ENCODE measurements around the gene GRID2.
"Not testable (repeated sequence)": the region's sequence is repeated elsewhere in the genome, so short reads cannot be mapped to it uniquely, and the experiment has no call there.

The GRID2 gene

DNA sequence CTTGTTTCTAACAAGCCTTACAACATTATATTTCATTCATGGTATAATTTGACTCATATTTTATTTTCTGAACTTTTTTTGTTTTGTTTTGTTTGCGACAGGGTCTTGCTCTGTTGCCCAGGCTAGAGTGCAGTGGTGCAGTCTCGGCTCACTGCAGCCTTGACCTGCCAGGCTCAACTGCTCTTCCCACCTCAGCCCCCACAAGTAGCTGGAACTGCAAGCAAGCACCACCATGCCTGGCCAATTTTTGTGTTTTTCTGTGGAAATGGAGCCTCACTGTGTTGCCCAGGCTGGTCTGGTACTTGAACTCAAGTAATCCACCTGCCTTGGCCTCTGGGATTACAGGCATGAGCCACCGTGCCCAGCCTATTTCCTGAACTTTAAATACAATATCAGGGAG is 42.5 kb downstream of the GRID2 start:
- Histone ChIP-seq H3K36me3 (ENCODE audit: control insufficient read depth, insufficient read depth, low read length) (no peaks in the 10 kb centered on the region), H3K27me3 (ENCODE audit: control insufficient read depth, insufficient read depth, low read length) (no peaks in the 10 kb centered on the region), H3K9me3 (ENCODE audit: control insufficient read depth, insufficient read depth, low read length) (no peaks in the 10 kb centered on the region), H3K27ac (ENCODE audit: low read length) (no peak overlapping the region), H3K4me3 (ENCODE audit: low read length) (no peak overlapping the region), H3K4me1 (ENCODE audit: control insufficient read depth, insufficient read depth, low read length) (no peaks in the 10 kb centered on the region)
- WGBS (ENCODE audit: insufficient coverage, insufficient read length) = no CpG with 5 or more reads among the region's 3 CpGs
- no peak for DNase-seq (ENCODE audit: low read depth, low spot score)

DNA sequence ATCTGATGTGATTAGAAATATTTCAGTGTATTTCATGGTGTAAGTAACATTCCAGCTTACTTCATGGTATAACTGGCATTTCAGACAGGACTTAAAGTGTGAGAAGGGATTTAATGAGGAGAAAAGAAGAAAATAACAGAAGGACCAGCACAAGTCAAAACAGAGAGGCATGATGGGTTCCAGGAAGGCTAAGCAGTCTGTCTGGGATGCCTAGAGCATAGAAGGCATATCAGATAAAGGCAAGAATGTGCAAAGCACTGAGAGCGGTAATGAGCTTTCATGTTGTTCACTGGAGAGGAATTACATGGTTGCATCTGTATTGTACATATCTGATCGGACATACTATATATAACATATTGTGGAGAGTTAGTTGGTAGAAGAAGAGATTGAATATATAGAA is 54.2 kb downstream of the GRID2 start:
- H3K4me1 ChIP-seq (ENCODE audit: control insufficient read depth, insufficient read depth, low read length) = peaks cover 7% of the 10 kb centered on the region
- H3K36me3 ChIP-seq (ENCODE audit: control insufficient read depth, insufficient read depth, low read length) = no peaks in the 10 kb centered on the region
- H3K27me3 ChIP-seq (ENCODE audit: control insufficient read depth, insufficient read depth, low read length) = no peaks in the 10 kb centered on the region
- no peak overlapping the region for H3K27ac ChIP-seq (ENCODE audit: low read length)
- DNase-seq (ENCODE audit: low read depth, low spot score) = no peak
- H3K4me3 ChIP-seq (ENCODE audit: low read length) = no peak overlapping the region
- WGBS (ENCODE audit: insufficient coverage, insufficient read length) = 100% methylated on average over 1 of the region's 2 CpGs
- no peaks in the 10 kb centered on the region for H3K9me3 ChIP-seq (ENCODE audit: control insufficient read depth, insufficient read depth, low read length)

DNA sequence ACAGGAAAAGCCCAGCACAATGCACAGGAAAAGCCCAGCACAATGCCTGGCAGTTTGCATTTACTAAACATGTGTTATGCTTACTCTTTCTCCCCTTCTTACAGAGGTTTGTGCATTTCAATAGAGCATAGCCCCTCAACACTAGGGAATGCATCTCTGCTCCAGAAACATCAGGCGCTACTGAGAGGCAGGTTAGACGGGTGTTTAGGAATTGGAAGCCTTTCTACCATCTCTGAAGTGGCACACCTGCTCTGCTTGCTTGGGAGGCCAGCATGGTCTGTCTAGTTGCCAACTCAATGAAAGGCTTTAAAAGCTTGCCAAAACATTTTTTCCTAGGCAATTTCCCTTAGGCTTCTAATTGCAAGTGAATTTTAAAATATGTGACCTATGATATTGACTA is 55.7 kb downstream of the GRID2 start:
- Histone ChIP-seq H3K4me1 (ENCODE audit: control insufficient read depth, insufficient read depth, low read length) (peaks cover 7% of the 10 kb centered on the region), H3K9me3 (ENCODE audit: control insufficient read depth, insufficient read depth, low read length) (no peaks in the 10 kb centered on the region), H3K27me3 (ENCODE audit: control insufficient read depth, insufficient read depth, low read length) (no peaks in the 10 kb centered on the region), H3K36me3 (ENCODE audit: control insufficient read depth, insufficient read depth, low read length) (no peaks in the 10 kb centered on the region), H3K4me3 (ENCODE audit: low read length) (no peak overlapping the region), H3K27ac (ENCODE audit: low read length) (no peak overlapping the region)
- no CpG with 5 or more reads among the region's 2 CpGs for WGBS (ENCODE audit: insufficient coverage, insufficient read length)
- no peak for DNase-seq (ENCODE audit: low read depth, low spot score)

DNA sequence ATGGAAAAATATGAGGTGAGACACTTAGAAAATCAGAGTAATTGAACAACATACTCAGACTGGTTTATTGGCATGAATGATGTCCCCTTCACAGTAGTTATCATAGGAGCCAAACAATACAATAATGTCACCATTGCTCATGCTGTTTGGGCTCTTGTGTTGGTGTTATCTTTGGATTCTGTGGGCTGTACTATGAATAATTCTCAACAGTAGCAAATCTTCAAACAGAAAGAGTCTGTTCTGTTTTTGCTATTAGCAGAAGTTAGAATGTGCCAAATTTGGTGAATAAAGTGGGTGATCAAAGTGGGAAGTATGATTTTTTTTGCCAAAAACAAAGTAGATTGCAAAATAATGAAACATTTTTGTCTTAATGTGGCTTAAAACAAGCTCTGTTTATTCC is 58.3 kb downstream of the GRID2 start:
- Histone ChIP-seq H3K9me3 (ENCODE audit: control insufficient read depth, insufficient read depth, low read length) (no peaks in the 10 kb centered on the region), H3K4me1 (ENCODE audit: control insufficient read depth, insufficient read depth, low read length) (peaks cover 7% of the 10 kb centered on the region)
- no peak for DNase-seq (ENCODE audit: low read depth, low spot score)

DNA sequence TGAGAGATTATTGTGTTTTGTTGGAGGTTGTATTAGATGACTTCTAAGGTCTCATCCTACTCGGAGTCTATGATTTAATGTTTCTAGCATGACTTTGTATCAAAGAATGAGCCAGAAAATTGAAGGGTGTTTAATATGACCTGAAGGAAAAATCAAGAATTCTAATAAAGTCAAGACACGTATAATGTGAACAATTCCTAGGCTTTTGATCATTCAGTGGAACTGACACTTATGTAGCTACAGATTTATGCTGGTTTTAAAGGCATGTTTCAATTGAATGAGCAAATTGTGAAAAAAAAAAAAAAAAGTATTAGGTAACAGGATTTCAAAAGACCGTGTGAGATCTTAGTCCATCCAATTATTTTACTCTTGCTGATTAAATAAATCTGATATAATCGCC is 64.9 kb downstream of the GRID2 start:
- Histone ChIP-seq H3K27me3 (ENCODE audit: control insufficient read depth, insufficient read depth, low read length) (no peaks in the 10 kb centered on the region), H3K27ac (ENCODE audit: low read length) (no peak overlapping the region), H3K36me3 (ENCODE audit: control insufficient read depth, insufficient read depth, low read length) (no peaks in the 10 kb centered on the region), H3K4me1 (ENCODE audit: control insufficient read depth, insufficient read depth, low read length) (peaks cover 1% of the 10 kb centered on the region; the same call in 1 of the 2 replicates), H3K9me3 (ENCODE audit: control insufficient read depth, insufficient read depth, low read length) (no peaks in the 10 kb centered on the region), H3K4me3 (ENCODE audit: low read length) (no peak overlapping the region)
- DNase-seq (ENCODE audit: low read depth, low spot score) = no peak
- no CpG with 5 or more reads among the region's 4 CpGs for WGBS (ENCODE audit: insufficient coverage, insufficient read length)

More for the DNA sequence above, 58.3 kb downstream of the GRID2 start:
- no peaks in the 10 kb centered on the region for H3K27me3 ChIP-seq (ENCODE audit: control insufficient read depth, insufficient read depth, low read length)
- H3K4me3 ChIP-seq (ENCODE audit: low read length) = no peak overlapping the region
- H3K36me3 ChIP-seq (ENCODE audit: control insufficient read depth, insufficient read depth, low read length) = no peaks in the 10 kb centered on the region
- H3K27ac ChIP-seq (ENCODE audit: low read length) = no peak overlapping the region

- H3K4me3 ChIP-seq (ENCODE audit: low read length) = no peak overlapping the region
- H3K9me3 ChIP-seq (ENCODE audit: control insufficient read depth, insufficient read depth, low read length) = no peaks in the 10 kb centered on the region; the same call in 1 of the 2 replicates
- no peaks in the 10 kb centered on the region for H3K27me3 ChIP-seq (ENCODE audit: control insufficient read depth, insufficient read depth, low read length)
- no peak for DNase-seq (ENCODE audit: low read depth, low spot score)
- H3K36me3 ChIP-seq (ENCODE audit: control insufficient read depth, insufficient read depth, low read length) = no peaks in the 10 kb centered on the region; the same call in 1 of the 2 replicates
- H3K4me1 ChIP-seq (ENCODE audit: control insufficient read depth, insufficient read depth, low read length) = no peaks in the 10 kb centered on the region
- no peak overlapping the region for H3K27ac ChIP-seq (ENCODE audit: low read length)
These were observed 77.8 kb downstream of the GRID2 start for GRCh38 chr4:92381616-92382015.

GRCh38 chr4:92382128-92382527 is 78.4 kb downstream of the GRID2 start:
- Histone ChIP-seq H3K27me3 (ENCODE audit: control insufficient read depth, insufficient read depth, low read length) (no peaks in the 10 kb centered on the region), H3K9me3 (ENCODE audit: control insufficient read depth, insufficient read depth, low read length) (no peaks in the 10 kb centered on the region), H3K27ac (ENCODE audit: low read length) (no peak overlapping the region), H3K4me3 (ENCODE audit: low read length) (no peak overlapping the region), H3K4me1 (ENCODE audit: control insufficient read depth, insufficient read depth, low read length) (no peaks in the 10 kb centered on the region), H3K36me3 (ENCODE audit: control insufficient read depth, insufficient read depth, low read length) (no peaks in the 10 kb centered on the region; the same call in 1 of the 2 replicates)
- DNase-seq (ENCODE audit: low read depth, low spot score) = no peak
- WGBS (ENCODE audit: insufficient coverage, insufficient read length) = 100% methylated on average over 1 of the region's 1 CpG

DNA sequence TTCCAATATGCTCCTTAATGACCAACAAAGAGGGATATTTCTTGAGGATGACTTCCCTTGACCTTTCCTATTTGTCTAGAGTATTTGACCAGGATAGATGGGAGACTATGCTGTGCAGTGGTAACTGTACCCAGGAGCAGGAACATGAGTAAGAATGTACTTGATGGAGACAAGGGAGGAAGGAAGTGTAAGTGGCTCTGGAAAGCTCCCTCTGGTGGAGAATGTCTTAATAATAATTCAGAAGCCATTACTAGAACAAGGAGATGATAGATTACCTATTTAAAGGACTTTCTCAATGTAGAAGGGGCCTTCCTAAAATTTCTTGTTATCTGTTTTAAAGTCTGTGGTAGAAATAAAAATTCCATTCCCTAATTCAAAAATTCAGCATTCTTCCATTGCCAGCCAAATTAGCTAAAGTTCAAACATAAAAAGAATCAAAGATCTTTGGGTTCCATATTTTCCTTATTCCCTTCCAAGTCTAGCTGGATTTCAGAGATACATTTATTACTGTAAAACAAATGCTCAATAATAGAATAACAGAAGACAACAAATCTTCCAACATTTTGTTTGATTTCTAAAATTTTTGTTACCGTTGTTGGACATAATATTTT is 83.8 kb downstream of the GRID2 start:
- peak; percentile 33 for DNase-seq (ENCODE audit: low read depth, low spot score)
- WGBS (ENCODE audit: insufficient coverage, insufficient read length) = no CpG with 5 or more reads among the region's 1 CpG

DNA sequence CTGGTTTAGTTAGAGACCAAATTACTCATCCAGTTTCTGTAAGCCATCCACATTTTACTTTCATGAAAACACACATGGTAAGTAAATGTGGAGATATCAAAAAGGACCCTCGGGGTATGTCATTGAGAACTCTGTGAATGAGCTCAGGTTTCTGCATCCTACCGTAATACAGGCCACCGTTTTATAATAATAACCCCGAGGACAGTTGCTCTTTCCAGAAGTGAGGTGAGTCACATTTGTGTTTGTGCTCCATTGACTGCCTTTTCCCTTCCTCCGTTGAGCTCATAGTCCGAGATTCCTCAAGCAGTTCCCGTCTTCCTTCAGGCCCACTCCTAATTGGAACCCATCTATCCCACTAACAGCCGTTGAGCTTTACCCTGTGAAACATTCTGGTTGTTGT is 95.3 kb downstream of the GRID2 start:
- no peak overlapping the region for H3K4me3 ChIP-seq (ENCODE audit: low read length)
- H3K9me3 ChIP-seq (ENCODE audit: control insufficient read depth, insufficient read depth, low read length) = no peaks in the 10 kb centered on the region

More for the DNA sequence above, 83.8 kb downstream of the GRID2 start:
- H3K27ac ChIP-seq (ENCODE audit: low read length) = no peak overlapping the region
- H3K4me3 ChIP-seq (ENCODE audit: low read length) = no peak overlapping the region
- H3K9me3 ChIP-seq (ENCODE audit: control insufficient read depth, insufficient read depth, low read length) = no peaks in the 10 kb centered on the region
- no peaks in the 10 kb centered on the region for H3K4me1 ChIP-seq (ENCODE audit: control insufficient read depth, insufficient read depth, low read length)
- H3K27me3 ChIP-seq (ENCODE audit: control insufficient read depth, insufficient read depth, low read length) = no peaks in the 10 kb centered on the region
- H3K36me3 ChIP-seq (ENCODE audit: control insufficient read depth, insufficient read depth, low read length) = no peaks in the 10 kb centered on the region; the same call in 1 of the 2 replicates

DNA sequence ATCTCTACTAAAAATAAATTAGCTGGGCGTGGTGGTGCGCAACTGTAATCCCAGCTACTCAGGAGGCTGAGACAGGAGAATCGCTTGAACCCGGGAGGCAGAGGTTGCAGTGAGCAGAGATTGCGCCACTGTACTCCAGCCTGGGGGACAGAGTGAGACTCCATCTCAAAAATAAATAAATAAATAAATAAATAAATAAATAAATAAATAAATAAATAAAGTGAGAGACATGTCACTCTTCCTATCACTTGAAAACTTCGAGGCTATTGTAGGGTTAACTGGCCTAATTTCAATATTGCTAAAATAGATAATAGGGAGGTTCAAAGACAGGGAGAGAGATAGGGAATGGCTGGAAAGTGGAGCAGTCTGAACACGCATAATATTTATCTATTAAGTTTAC is 99.8 kb downstream of the GRID2 start:
- not testable (repeated sequence) for H3K36me3 ChIP-seq (ENCODE audit: control insufficient read depth, insufficient read depth, low read length); H3K4me1 ChIP-seq (ENCODE audit: control insufficient read depth, insufficient read depth, low read length); H3K27me3 ChIP-seq (ENCODE audit: control insufficient read depth, insufficient read depth, low read length); DNase-seq (ENCODE audit: low read depth, low spot score); H3K27ac ChIP-seq (ENCODE audit: low read length); H3K4me3 ChIP-seq (ENCODE audit: low read length); H3K9me3 ChIP-seq (ENCODE audit: control insufficient read depth, insufficient read depth, low read length)
- no CpG with 5 or more reads among the region's 7 CpGs for WGBS (ENCODE audit: insufficient coverage, insufficient read length)

More for the DNA sequence above, 95.3 kb downstream of the GRID2 start:
- no peak for DNase-seq (ENCODE audit: low read depth, low spot score)
- no peaks in the 10 kb centered on the region for H3K27me3 ChIP-seq (ENCODE audit: control insufficient read depth, insufficient read depth, low read length)
- H3K4me1 ChIP-seq (ENCODE audit: control insufficient read depth, insufficient read depth, low read length) = peaks cover 3% of the 10 kb centered on the region; the same call in 1 of the 2 replicates
- no CpG with 5 or more reads among the region's 8 CpGs for WGBS (ENCODE audit: insufficient coverage, insufficient read length)
- no peaks in the 10 kb centered on the region for H3K36me3 ChIP-seq (ENCODE audit: control insufficient read depth, insufficient read depth, low read length)
- H3K27ac ChIP-seq (ENCODE audit: low read length) = no peak overlapping the region

GRCh38 chr4:92406488-92406887 is 102.7 kb downstream of the GRID2 start:
- Histone ChIP-seq H3K4me3 (ENCODE audit: low read length) (no peak overlapping the region), H3K9me3 (ENCODE audit: control insufficient read depth, insufficient read depth, low read length) (no peaks in the 10 kb centered on the region), H3K27me3 (ENCODE audit: control insufficient read depth, insufficient read depth, low read length) (no peaks in the 10 kb centered on the region), H3K36me3 (ENCODE audit: control insufficient read depth, insufficient read depth, low read length) (no peaks in the 10 kb centered on the region), H3K4me1 (ENCODE audit: control insufficient read depth, insufficient read depth, low read length) (no peaks in the 10 kb centered on the region), H3K27ac (ENCODE audit: low read length) (no peak overlapping the region)
- no CpG with 5 or more reads among the region's 1 CpG for WGBS (ENCODE audit: insufficient coverage, insufficient read length)
- no peak for DNase-seq (ENCODE audit: low read depth, low spot score)
